H9 (cell line): Measurements from ENCODE around the gene PHLPP2. TPM values are rescaled to one million over a fixed set of nuclear protein-coding genes. Genes with fewer than 3 reads are reported as not detected.

ENCODE experiments used
- DNase-seq: peaks from one replicate; pipeline ENCODE4 v3.0.0-alpha.2; 2017
- H2AFZ ChIP-seq: one replicate; pipeline ENCODE4 v1.6.1; 2013; ENCODE audit warnings: mild to moderate bottlenecking, low read length, control low read depth, moderate library complexity
- H2AK5ac ChIP-seq: 2 replicates; pipeline ENCODE4 v1.6.1; 2013; ENCODE audit warnings: low read length, control low read depth, mixed read lengths; ENCODE audit not compliant: insufficient read length
- H2BK120ac ChIP-seq: one replicate; pipeline ENCODE4 v1.6.1; 2013; ENCODE audit warnings: low read depth, mild to moderate bottlenecking, low read length, control low read depth, inconsistent platforms; ENCODE audit not compliant: poor library complexity, severe bottlenecking
- H2BK12ac ChIP-seq: 2 replicates; pipeline ENCODE4 v1.6.1; 2013; ENCODE audit warnings: low read length, control low read depth, mixed read lengths, low read depth; ENCODE audit not compliant: insufficient read length
- H2BK15ac ChIP-seq: 2 replicates; pipeline ENCODE4 v1.6.1; 2013; ENCODE audit warnings: low read depth, low read length, control low read depth
- H2BK20ac ChIP-seq: one replicate; pipeline ENCODE4 v1.6.1; 2013; ENCODE audit warnings: low read depth, mild to moderate bottlenecking, low read length, control low read depth, inconsistent platforms; ENCODE audit not compliant: poor library complexity, severe bottlenecking
- H2BK5ac ChIP-seq: 2 replicates; pipeline ENCODE4 v1.6.1; 2013; ENCODE audit warnings: low read length, control low read depth, mixed read lengths; ENCODE audit not compliant: insufficient read length
- H3K14ac ChIP-seq: 2 replicates; pipeline ENCODE4 v1.6.1; 2013; ENCODE audit warnings: low read length, control low read depth; ENCODE audit not compliant: insufficient read depth
- H3K18ac ChIP-seq: 2 replicates; pipeline ENCODE4 v1.6.1; 2013; ENCODE audit warnings: low read depth, mild to moderate bottlenecking, mixed read lengths, low read length, control low read depth; ENCODE audit not compliant: insufficient read length
- H3K23ac ChIP-seq: 2 replicates; pipeline ENCODE4 v1.6.1; 2013; ENCODE audit warnings: low read length, control low read depth, mixed read lengths, low read depth; ENCODE audit not compliant: insufficient read length
- H3K23me2 ChIP-seq: 2 replicates; pipeline ENCODE4 v1.6.1; 2013; ENCODE audit warnings: low read depth, mild to moderate bottlenecking, mixed read lengths, low read length, control low read depth; ENCODE audit not compliant: insufficient read length, poor library complexity, severe bottlenecking
- H3K27ac ChIP-seq: 2 replicates; pipeline ENCODE4 v1.5.1; 2013; ENCODE audit warnings: low read length, control low read depth, mixed read lengths, low read depth; ENCODE audit not compliant: insufficient read length
- H3K27me3 ChIP-seq: 2 replicates; pipeline ENCODE4 v1.6.1; 2013; ENCODE audit warnings: low read length, control low read depth, inconsistent platforms; ENCODE audit not compliant: insufficient read depth
- H3K4ac ChIP-seq: 2 replicates; pipeline ENCODE4 v1.6.1; 2013; ENCODE audit warnings: low read depth, mild to moderate bottlenecking, control low read depth, inconsistent platforms, low read length, moderate library complexity
- H3K4me1 ChIP-seq: 2 replicates; pipeline ENCODE4 v1.6.1; 2013; ENCODE audit warnings: low read length, control low read depth, inconsistent platforms; ENCODE audit not compliant: insufficient read depth
- H3K4me2 ChIP-seq: 2 replicates; pipeline ENCODE4 v1.6.1; 2013; ENCODE audit warnings: low read length, control low read depth, mixed read lengths; ENCODE audit not compliant: insufficient read length, insufficient read depth
- H3K56ac ChIP-seq: 2 replicates; pipeline ENCODE4 v1.6.1; 2013; ENCODE audit warnings: low read depth, mild to moderate bottlenecking, mixed read lengths, low read length, control low read depth; ENCODE audit not compliant: insufficient read length
- H3K79me1 ChIP-seq: 2 replicates; pipeline ENCODE4 v1.6.1; 2013; ENCODE audit warnings: low read depth, mild to moderate bottlenecking, moderate library complexity, low read length, control low read depth, inconsistent platforms; ENCODE audit not compliant: insufficient read depth, poor library complexity, severe bottlenecking
- H3K79me2 ChIP-seq: 2 replicates; pipeline ENCODE4 v1.6.1; 2013; ENCODE audit warnings: low read length, control low read depth, inconsistent platforms; ENCODE audit not compliant: insufficient read depth
- H3K9ac ChIP-seq: 2 replicates; pipeline ENCODE4 v1.6.1; 2013; ENCODE audit warnings: low read length, control low read depth, mixed read lengths; ENCODE audit not compliant: insufficient read length; ENCODE audit errors: extremely low read depth
- H3K9me3 ChIP-seq: one replicate; pipeline ENCODE4 v1.6.1; 2013; ENCODE audit warnings: low read depth, low read length, inconsistent platforms; ENCODE audit not compliant: control insufficient read depth
- H3T11ph ChIP-seq: one replicate; pipeline ENCODE4 v1.6.1; 2013; ENCODE audit warnings: mild to moderate bottlenecking, low read length, control low read depth, inconsistent platforms
- H4K20me1 ChIP-seq: one replicate; pipeline ENCODE4 v1.6.1; 2013; ENCODE audit not compliant: control insufficient read depth, insufficient read length, insufficient read depth
- H4K5ac ChIP-seq: 2 replicates; pipeline ENCODE4 v1.6.1; 2013; ENCODE audit warnings: low read depth, mild to moderate bottlenecking, mixed read lengths, low read length, control low read depth; ENCODE audit not compliant: insufficient read length
- H4K8ac ChIP-seq: replicated peaks from 2 replicates; pipeline ENCODE4 v1.6.1; 2013; ENCODE audit warnings: low read length, control low read depth, mixed read lengths, low read depth; ENCODE audit not compliant: insufficient read length
- H4K91ac ChIP-seq: 2 replicates; pipeline ENCODE4 v1.6.1; 2013; ENCODE audit warnings: low read depth, mild to moderate bottlenecking, moderate library complexity, mixed read lengths, low read length, control low read depth; ENCODE audit not compliant: insufficient read length
- H3K27ac Mint-ChIP-seq, 3 experiments: 2 replicates in 2 of 3; 3 replicates in 1 of 3; pipeline ENCODE4 v1.8.0; 2020 to 2021; ENCODE audit warnings: mixed read lengths in 3 of 3, mild to moderate bottlenecking in 1 of 3, moderate library complexity in 1 of 3
- H3K27me3 Mint-ChIP-seq: 2 replicates; pipeline ENCODE4 v1.8.0; 2021; ENCODE audit warnings: low read depth, mild to moderate bottlenecking, moderate library complexity, mixed read lengths
- H3K36me3 Mint-ChIP-seq, 3 experiments: 2 replicates in 2 of 3; 3 replicates in 1 of 3; pipeline ENCODE4 v1.8.0; 2020 to 2021; ENCODE audit warnings: low read depth in 3 of 3, mixed read lengths in 3 of 3; ENCODE audit not compliant: insufficient read depth in 1 of 3
- H3K4me1 Mint-ChIP-seq, 2 experiments: 2 replicates each; pipeline ENCODE4 v1.8.0; 2020; ENCODE audit warnings: mixed read lengths in 2 of 2
- H3K4me3 Mint-ChIP-seq, 2 experiments: 2 replicates in 1 of 2; 3 replicates in 1 of 2; pipeline ENCODE4 v1.8.0; 2020 to 2021; ENCODE audit warnings: mild to moderate bottlenecking in 2 of 2, mixed read lengths in 2 of 2, moderate library complexity in 1 of 2
- H3K9me3 Mint-ChIP-seq, 2 experiments: 2 replicates in 1 of 2; 3 replicates in 1 of 2; pipeline ENCODE4 v1.8.0; 2020; ENCODE audit warnings: mild to moderate bottlenecking in 2 of 2, mixed read lengths in 2 of 2, moderate library complexity in 1 of 2
- CTCF ChIP-seq: fragments of 200-600 bp; sonication (generic); conservative IDR thresholded peaks from 3 replicates; pipeline ENCODE4 v1.8.0; 2021; ENCODE audit warnings: antibody characterized with exemption, mild to moderate bottlenecking
- WGBS: extraction: QIAGEN DNeasy Blood & Tissue Kit; methylation state at CpG from one replicate; pipeline ENCODE4 v1.1.7; 2013; ENCODE audit warnings: missing lambda C conversion rate, low lambda C conversion rate, mixed read lengths; ENCODE audit not compliant: insufficient read length; ENCODE audit errors: extremely low coverage; 5-methylcytosine and 5-hydroxymethylcytosine counted together
- total RNA-seq: library from RNA; stranded (reverse); gene quantifications from 2 replicates; pipeline ENCODE4 v1.2.1, GENCODE V29; 2021

PHLPP2 gene
- total RNA-seq, 1 experiment from 2014 or later = 23.2 TPM

- no peak overlapping the region for H3K27ac Mint-ChIP-seq
- Histone ChIP-seq H3K9ac (no peak overlapping the region), H3K4me2 (no peak overlapping the region), H2BK12ac (no peak overlapping the region), H2AFZ (no peak overlapping the region), H3K9me3 (no peaks in the 10 kb centered on the region), H3K79me1 (no peaks in the 10 kb centered on the region), H3K23me2 (no peaks in the 10 kb centered on the region), H4K91ac (no peak overlapping the region), H2BK15ac (no peak overlapping the region), H2BK20ac (no peak overlapping the region), H3K79me2 (no peaks in the 10 kb centered on the region), H3T11ph (no peak overlapping the region), H3K4ac (no peak overlapping the region), H4K8ac (no peak overlapping the region), H3K27ac (no peak overlapping the region), H3K4me1 (no peaks in the 10 kb centered on the region), H3K56ac (no peak overlapping the region), H3K18ac (no peak overlapping the region), H2BK120ac (no peak overlapping the region), H4K20me1 (no peaks in the 10 kb centered on the region), H2AK5ac (no peak overlapping the region), H3K23ac (no peak overlapping the region), H3K14ac (no peak overlapping the region), H2BK5ac (no peak overlapping the region), H4K5ac (no peak overlapping the region), H3K27me3 (no peaks in the 10 kb centered on the region)
- no peaks in the 10 kb centered on the region for H3K9me3 Mint-ChIP-seq
- H3K4me3 Mint-ChIP-seq = no peak overlapping the region
- no peak for DNase-seq
- H3K4me1 Mint-ChIP-seq = no peaks in the 10 kb centered on the region
- no peaks in the 10 kb centered on the region for H3K27me3 Mint-ChIP-seq
- WGBS = no CpG with 5 or more reads among the region's 3 CpGs
- no peak for TF ChIP-seq CTCF
- H3K36me3 Mint-ChIP-seq = peaks cover 7 to 76% (median 44%) of the 10 kb centered on the region in 3 experiments; a peak in 5 of 7 replicates
Observed at GRCh38 chr16:71672125-71672524, 52.4 kb downstream of the PHLPP2 start.
